Central memory CD8-positive, alpha-beta T cell (primary cell): ENCODE data around the gene ATG16L2.
"Not testable (repeated sequence)": the region's sequence is repeated elsewhere in the genome, so short reads cannot be mapped to it uniquely, and the experiment has no call there.

Experiments used
- ATAC-seq: fragments of 150-1000 bp; cut with Tn5 transposase; replicated peaks from 2 replicates; pipeline ENCODE4 v1.10.0; 2022; ENCODE audit warnings: mild to moderate bottlenecking, moderate FRiP score, moderate number of reproducible peaks; ENCODE audit not compliant: poor library complexity, severe bottlenecking; ENCODE audit errors: extremely low read depth
- DNase-seq, 2 donors: peaks; one replicate each; pipeline ENCODE4 v3.0.0; 2021; ENCODE audit warnings: low spot score in 2 of 2
- H3K27ac Mint-ChIP-seq: one replicate; pipeline ENCODE4 v1.8.0; 2022; ENCODE audit warnings: low read depth, mild to moderate bottlenecking, moderate library complexity, mixed read lengths
- H3K27me3 Mint-ChIP-seq: one replicate; pipeline ENCODE4 v1.8.0; 2022; ENCODE audit warnings: mixed read lengths
- H3K36me3 Mint-ChIP-seq: one replicate; pipeline ENCODE4 v1.8.0; 2022; ENCODE audit warnings: mild to moderate bottlenecking, moderate library complexity, mixed read lengths; ENCODE audit not compliant: insufficient read depth
- H3K4me1 Mint-ChIP-seq: one replicate; pipeline ENCODE4 v1.8.0; 2022; ENCODE audit warnings: mixed read lengths
- H3K4me3 Mint-ChIP-seq: one replicate; pipeline ENCODE4 v1.8.0; 2022; ENCODE audit warnings: mild to moderate bottlenecking, moderate library complexity, mixed read lengths
- H3K9me3 Mint-ChIP-seq: one replicate; pipeline ENCODE4 v1.8.0; 2022; ENCODE audit warnings: mixed read lengths

The ATG16L2 gene

DNA sequence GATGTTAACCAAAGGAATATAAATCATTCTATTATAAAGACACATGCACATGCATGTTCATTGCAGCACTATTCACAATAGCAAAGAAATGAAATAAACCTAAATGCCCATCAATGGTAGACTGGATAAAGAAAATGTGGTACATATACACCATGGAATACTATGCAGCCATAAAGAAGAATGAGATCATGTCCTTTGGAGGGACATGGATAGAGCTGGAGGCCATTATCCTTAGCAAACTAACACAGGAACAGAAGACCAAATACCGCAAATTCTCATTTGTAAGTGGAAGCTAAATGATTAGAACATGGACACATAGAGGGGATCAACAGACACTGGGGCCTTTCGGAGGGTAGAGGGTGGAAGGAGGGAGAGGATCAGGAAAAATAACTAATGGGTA, 44.1 kb downstream of the ATG16L2 start:
- H3K27ac Mint-ChIP-seq, H3K9me3 Mint-ChIP-seq, H3K27me3 Mint-ChIP-seq, DNase-seq, H3K4me1 Mint-ChIP-seq, H3K4me3 Mint-ChIP-seq, ATAC-seq: not testable (repeated sequence)
- H3K36me3 Mint-ChIP-seq = peaks cover 18% of the 10 kb centered on the region

DNA sequence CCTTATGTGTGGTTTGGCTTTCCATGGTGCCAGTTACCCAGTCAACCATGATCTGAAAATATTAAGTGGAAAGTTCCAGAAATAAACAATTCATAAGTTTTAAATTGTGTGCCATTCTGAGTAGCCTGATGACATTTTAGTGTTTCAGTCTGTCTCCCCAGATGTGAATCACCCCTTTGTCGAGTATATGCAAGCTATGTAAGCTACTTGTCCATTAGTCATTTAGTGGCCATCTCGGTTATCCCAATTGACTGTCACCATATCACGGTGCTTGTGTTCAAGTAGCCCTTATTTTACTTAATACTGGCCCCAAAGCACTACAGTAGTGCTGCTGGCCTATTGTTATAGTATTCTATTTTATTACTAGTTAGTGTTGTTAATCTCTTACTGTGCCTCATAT, 44.9 kb downstream of the ATG16L2 start:
- Mint-ChIP-seq H3K27me3 (no peaks in the 10 kb centered on the region), H3K9me3 (no peaks in the 10 kb centered on the region), H3K27ac (no peak overlapping the region), H3K4me1 (no peaks in the 10 kb centered on the region), H3K4me3 (no peak overlapping the region), H3K36me3 (peaks cover 18% of the 10 kb centered on the region)
- no peak for ATAC-seq
- DNase-seq = no peak

- no peak overlapping the region for H3K4me3 Mint-ChIP-seq
- H3K27ac Mint-ChIP-seq = no peak overlapping the region
- peaks cover 20% of the 10 kb centered on the region for H3K36me3 Mint-ChIP-seq
- no peaks in the 10 kb centered on the region for H3K27me3 Mint-ChIP-seq
- no peaks in the 10 kb centered on the region for H3K9me3 Mint-ChIP-seq
- H3K4me1 Mint-ChIP-seq = no peaks in the 10 kb centered on the region
- DNase-seq = no peak
- ATAC-seq = no peak
These were observed 45.8 kb downstream of the ATG16L2 start for GRCh38 chr11:72860010-72860409.

DNA sequence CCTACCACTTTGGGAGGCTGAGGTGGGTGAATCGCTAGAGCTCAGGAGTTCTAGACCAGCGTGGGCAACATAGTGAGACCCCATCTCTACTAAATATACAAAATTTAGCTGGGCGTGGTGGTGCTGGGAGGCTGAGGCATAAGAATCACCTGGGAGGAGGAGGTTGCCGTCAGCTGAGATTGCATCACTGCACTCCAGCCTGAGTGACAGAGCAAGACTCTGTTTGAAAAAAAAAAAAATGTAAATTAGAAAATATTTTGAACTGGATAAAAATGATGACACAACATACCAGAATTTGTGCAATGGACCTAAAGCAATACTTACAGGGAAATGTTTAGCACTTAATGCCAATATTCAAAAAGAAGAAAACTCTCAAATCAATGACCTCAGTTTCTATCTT, 46.4 kb downstream of the ATG16L2 start:
- ATAC-seq (no peak), DNase-seq (no peak)
- Mint-ChIP-seq H3K9me3 (no peaks in the 10 kb centered on the region), H3K36me3 (peaks cover 21% of the 10 kb centered on the region), H3K27ac (no peak overlapping the region), H3K4me3 (no peak overlapping the region), H3K27me3 (no peaks in the 10 kb centered on the region), H3K4me1 (no peaks in the 10 kb centered on the region)

DNA sequence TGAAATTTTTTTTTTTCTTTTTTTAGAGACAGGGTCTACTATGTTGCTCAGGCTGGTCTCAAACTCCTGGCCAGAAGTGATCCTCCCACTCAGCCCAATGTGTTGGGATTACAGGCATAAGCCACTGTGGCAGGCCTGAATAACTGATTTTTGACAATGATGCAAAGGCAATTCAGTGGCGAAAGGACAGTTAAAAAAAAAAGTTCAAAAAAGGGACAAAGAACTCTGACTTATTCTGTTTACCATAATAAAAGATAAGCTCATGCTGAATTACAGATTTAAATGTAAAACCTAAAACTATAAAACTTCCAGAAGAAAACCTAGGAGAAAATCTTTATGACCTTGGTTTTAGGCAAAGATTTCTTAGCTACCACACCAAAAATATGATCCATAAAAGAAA, 48.9 kb downstream of the ATG16L2 start:
- Mint-ChIP-seq H3K4me3 (no peak overlapping the region), H3K27me3 (no peaks in the 10 kb centered on the region), H3K4me1 (no peaks in the 10 kb centered on the region), H3K27ac (no peak overlapping the region), H3K9me3 (no peaks in the 10 kb centered on the region), H3K36me3 (peaks cover 21% of the 10 kb centered on the region)
- DNase-seq = no peak
- ATAC-seq = no peak

GRCh38 chr11:72863916-72864315, 49.7 kb downstream of the ATG16L2 start:
- Mint-ChIP-seq H3K36me3 (peaks cover 23% of the 10 kb centered on the region), H3K9me3 (no peaks in the 10 kb centered on the region), H3K27ac (no peak overlapping the region), H3K4me3 (no peak overlapping the region), H3K27me3 (no peaks in the 10 kb centered on the region), H3K4me1 (no peaks in the 10 kb centered on the region)
- ATAC-seq (no peak), DNase-seq (no peak)

- no peak overlapping the region for H3K4me3 Mint-ChIP-seq
- DNase-seq = no peak
- H3K9me3 Mint-ChIP-seq = no peaks in the 10 kb centered on the region
- no peak for ATAC-seq
- no peaks in the 10 kb centered on the region for H3K27me3 Mint-ChIP-seq
- H3K4me1 Mint-ChIP-seq = peaks cover 10% of the 10 kb centered on the region
- H3K27ac Mint-ChIP-seq = no peak overlapping the region
- peaks cover 24% of the 10 kb centered on the region for H3K36me3 Mint-ChIP-seq
These were observed 50.8 kb downstream of the ATG16L2 start for GRCh38 chr11:72864702-72865655.

GRCh38 chr11:72867970-72868369, 53.8 kb downstream of the ATG16L2 start:
- H3K4me3 Mint-ChIP-seq = no peak overlapping the region
- H3K4me1 Mint-ChIP-seq = peaks cover 19% of the 10 kb centered on the region

DNA sequence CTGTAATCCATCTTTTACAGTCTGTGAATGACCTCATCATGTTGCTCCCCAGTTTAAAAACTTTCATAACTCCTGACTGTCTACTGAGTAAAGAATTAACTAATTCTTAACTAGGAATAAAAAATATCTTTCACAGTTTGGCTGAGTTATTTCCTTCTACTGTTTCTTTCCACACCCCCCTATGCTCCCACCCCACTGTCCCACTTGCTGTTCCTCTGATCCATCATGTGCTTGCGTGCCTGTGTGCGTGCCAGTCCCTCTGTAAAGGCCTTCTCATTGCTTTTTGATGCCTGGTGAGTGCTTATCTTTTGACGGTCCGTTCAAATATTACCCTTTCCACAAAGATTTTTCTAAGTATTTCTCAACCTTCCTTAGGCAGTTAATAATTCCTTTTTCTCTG, 55.6 kb downstream of the ATG16L2 start:
- Mint-ChIP-seq H3K4me1 (peaks cover 19% of the 10 kb centered on the region), H3K27ac (peak overlapping the region; percentile 57), H3K27me3 (no peaks in the 10 kb centered on the region), H3K36me3 (peaks cover 16% of the 10 kb centered on the region), H3K9me3 (no peaks in the 10 kb centered on the region), H3K4me3 (no peak overlapping the region)
- DNase-seq (no peak), ATAC-seq (no peak)

More at GRCh38 chr11:72867970-72868369, 53.8 kb downstream of the ATG16L2 start:
- no peak for DNase-seq
- H3K9me3 Mint-ChIP-seq = no peaks in the 10 kb centered on the region
- H3K27me3 Mint-ChIP-seq = no peaks in the 10 kb centered on the region
- H3K27ac Mint-ChIP-seq = no peak overlapping the region
- ATAC-seq = no peak
- H3K36me3 Mint-ChIP-seq = peaks cover 17% of the 10 kb centered on the region

DNA sequence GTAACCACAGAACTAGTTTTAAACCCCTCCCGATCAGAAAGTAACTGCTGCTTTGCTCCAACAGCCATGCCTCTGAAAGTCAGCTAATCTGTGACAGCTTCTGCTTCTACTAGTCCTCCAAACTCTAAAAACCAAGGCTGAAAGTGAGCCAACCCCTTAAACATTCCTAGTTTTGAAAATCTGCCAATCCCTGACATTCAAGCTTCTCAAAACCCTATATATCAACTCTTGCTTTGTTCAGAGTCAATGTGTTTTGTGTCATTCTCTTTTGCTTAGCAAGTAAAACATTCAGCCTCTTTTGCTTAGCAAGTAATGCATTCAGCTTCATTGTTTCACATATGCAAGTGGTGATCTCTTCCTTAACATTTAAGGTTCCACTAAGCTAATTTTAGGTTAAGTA, 56.9 kb downstream of the ATG16L2 start:
- Mint-ChIP-seq H3K4me1 (peaks cover 19% of the 10 kb centered on the region), H3K36me3 (peaks cover 17% of the 10 kb centered on the region), H3K4me3 (no peak overlapping the region), H3K27ac (no peak overlapping the region), H3K9me3 (no peaks in the 10 kb centered on the region), H3K27me3 (no peaks in the 10 kb centered on the region)
- no peak for DNase-seq
- ATAC-seq = no peak

- Mint-ChIP-seq H3K4me3 (no peak overlapping the region), H3K9me3 (no peaks in the 10 kb centered on the region), H3K27me3 (no peaks in the 10 kb centered on the region), H3K4me1 (peaks cover 19% of the 10 kb centered on the region), H3K27ac (no peak overlapping the region), H3K36me3 (peaks cover 16% of the 10 kb centered on the region)
- ATAC-seq = no peak
- no peak for DNase-seq
These were observed 57.8 kb downstream of the ATG16L2 start for GRCh38 chr11:72872012-72872411.

DNA sequence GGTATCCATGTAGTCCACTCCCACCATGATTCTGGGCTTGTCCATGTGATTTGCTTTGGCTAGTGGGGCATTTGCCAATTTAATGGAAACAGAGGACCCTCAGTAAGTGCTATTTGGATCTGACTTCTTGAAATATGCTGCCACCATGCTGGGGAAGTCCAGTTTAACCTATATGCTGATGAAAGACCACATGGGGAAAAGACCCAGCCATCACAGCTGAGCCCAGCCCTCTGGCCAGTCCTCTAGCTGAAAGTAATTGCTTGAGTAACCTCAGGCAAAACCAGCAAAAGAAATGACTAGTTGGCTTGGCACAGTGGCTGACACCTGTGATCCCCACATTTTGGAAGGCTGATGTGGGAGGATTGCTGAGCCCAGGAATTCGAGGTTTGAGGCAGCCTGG, 61.5 kb downstream of the ATG16L2 start:
- no peak overlapping the region for H3K27ac Mint-ChIP-seq
- H3K9me3 Mint-ChIP-seq = no peaks in the 10 kb centered on the region

GRCh38 chr11:72876147-72876546, 61.9 kb downstream of the ATG16L2 start:
- peaks cover 2% of the 10 kb centered on the region for H3K4me1 Mint-ChIP-seq
- H3K4me3 Mint-ChIP-seq = no peak overlapping the region
- DNase-seq = no peak
- ATAC-seq = no peak
- no peak overlapping the region for H3K27ac Mint-ChIP-seq
- H3K9me3 Mint-ChIP-seq = no peaks in the 10 kb centered on the region
- no peaks in the 10 kb centered on the region for H3K27me3 Mint-ChIP-seq
- H3K36me3 Mint-ChIP-seq = peaks cover 15% of the 10 kb centered on the region

More for the DNA sequence above, 61.5 kb downstream of the ATG16L2 start:
- Mint-ChIP-seq H3K27me3 (no peaks in the 10 kb centered on the region), H3K36me3 (peaks cover 14% of the 10 kb centered on the region), H3K4me3 (no peak overlapping the region), H3K4me1 (peaks cover 6% of the 10 kb centered on the region)
- ATAC-seq (no peak), DNase-seq (no peak)
